GM20000 (cell line): ENCODE data around the gene C15orf62.

ENCODE experiments used
- DNase-seq: peaks from one replicate; pipeline ENCODE4 v3.0.0; 2012; ENCODE audit warnings: low spot score
- CTCF ChIP-seq: IDR thresholded peaks from 2 replicates; pipeline ENCODE4 v1.5.1; 2012; ENCODE audit warnings: mild to moderate bottlenecking, control low read depth; ENCODE audit errors: extremely low read depth, missing control alignments

Gene C15orf62

GRCh38 chr15:40819048-40819447 is 49.3 kb downstream of the C15orf62 start:
- no peak for DNase-seq
- TF ChIP-seq CTCF: no peak

- no peak for TF ChIP-seq CTCF
- no peak for DNase-seq
These were observed 51.4 kb downstream of the C15orf62 start for GRCh38 chr15:40821195-40821594.
